Activated B cell treated with CpG ODN at 0.5 μM for 24 hours (primary cell): ENCODE measurements around the gene ARHGEF19. TPM values are rescaled to one million over a fixed set of nuclear protein-coding genes. Genes with fewer than 3 reads are reported as not detected.

Source experiments
- ATAC-seq: fragments of 200-7000 bp; cut with Tn5 transposase; one replicate; pipeline ENCODE4 v1.10.0; 2021; ENCODE audit warnings: low read depth, mild to moderate bottlenecking, moderate library complexity
- CTCF ChIA-PET: fragments of 350-600 bp; sonication (Branson Sonifier 250); formaldehyde crosslinking; loops from one replicate; lab custom pipeline; 2021; ENCODE audit warnings: antibody characterized with exemption; lab: Charles Lee
- POLR2A ChIA-PET: fragments of 350-600 bp; sonication (Branson Sonifier 250); formaldehyde crosslinking; loops from one replicate; lab custom pipeline; 2021; ENCODE audit warnings: antibody characterized with exemption; lab: Charles Lee
- DNase-seq: peaks from one replicate; pipeline ENCODE4 v3.0.0; 2022
- H3K27ac Mint-ChIP-seq: one replicate; pipeline ENCODE4 v1.8.0; 2020; ENCODE audit warnings: mixed read lengths
- H3K27me3 Mint-ChIP-seq: one replicate; pipeline ENCODE4 v1.8.0; 2021; ENCODE audit warnings: mixed read lengths
- H3K36me3 Mint-ChIP-seq: one replicate; pipeline ENCODE4 v1.8.0; 2021; ENCODE audit warnings: low read depth, mixed read lengths
- H3K4me1 Mint-ChIP-seq: one replicate; pipeline ENCODE4 v1.8.0; 2021; ENCODE audit warnings: mixed read lengths
- H3K4me3 Mint-ChIP-seq: one replicate; pipeline ENCODE4 v1.8.0; 2020; ENCODE audit warnings: mild to moderate bottlenecking, mixed read lengths
- H3K9me3 Mint-ChIP-seq: one replicate; pipeline ENCODE4 v1.8.0; 2020; ENCODE audit warnings: mixed read lengths
- CTCF ChIP-seq: fragments of 200-600 bp; IDR thresholded peaks from one replicate; pipeline ENCODE4 v1.8.0; 2022; ENCODE audit warnings: antibody characterized with exemption, mild to moderate bottlenecking
- intact Hi-C: fragments of 100-400 bp; cut with micrococcal nuclease; formaldehyde crosslinking; loops from one replicate; pipeline ENCODE4 v1.15.1; 2024
- total RNA-seq: library from RNA; stranded (reverse); gene quantifications from 2 replicates; pipeline ENCODE4 v1.2.3, GENCODE V29; 2022

The ARHGEF19 gene
- total RNA-seq, 1 donor from 2014 or later: 7.7 TPM

- H3K4me3 Mint-ChIP-seq: no peak overlapping the region
- POLR2A ChIA-PET: no interaction called here
- no peak for TF ChIP-seq CTCF
- peaks cover 38% of the 10 kb centered on the region for H3K27me3 Mint-ChIP-seq
- CTCF ChIA-PET: no interaction called here
- no peak overlapping the region for H3K27ac Mint-ChIP-seq
- ATAC-seq: no peak
- intact Hi-C loops: no loop called here
- peaks cover 6% of the 10 kb centered on the region for H3K4me1 Mint-ChIP-seq
- no peaks in the 10 kb centered on the region for H3K9me3 Mint-ChIP-seq
- DNase-seq: no peak
- H3K36me3 Mint-ChIP-seq: no peaks in the 10 kb centered on the region
These were observed 63.9 kb downstream of the ARHGEF19 start for GRCh38 chr1:16148329-16149092.

Other genes starting within 250 kb of the ARHGEF19 start
- gene ZBTB17, start 236.6 kb downstream of the ARHGEF19 start, total RNA-seq: 109 and 121 TPM in 2 replicates
- gene SRARP, start 208.4 kb downstream of the ARHGEF19 start, total RNA-seq: 0.07 TPM in 1 of 2 replicates, not detected in the other
- gene HSPB7, start 194.6 kb downstream of the ARHGEF19 start, total RNA-seq: not detected in 2 replicates
- 0.24 TPM in 1 of 2 replicates, not detected in the other for gene CLCNKA, start 190.6 kb downstream of the ARHGEF19 start, total RNA-seq
- not detected in 2 replicates for gene CLCNKB, start 168.9 kb downstream of the ARHGEF19 start, total RNA-seq
- gene FAM131C, start 139.0 kb downstream of the ARHGEF19 start, total RNA-seq: not detected in 2 replicates
- gene EPHA2, start 56.6 kb downstream of the ARHGEF19 start, total RNA-seq: not detected in 2 replicates
- gene CPLANE2, start 24.5 kb upstream of the ARHGEF19 start, total RNA-seq: 5.0 and 5.1 TPM in 2 replicates
- 19.0 and 20.5 TPM in 2 replicates for gene FBXO42, start 139.8 kb upstream of the ARHGEF19 start, total RNA-seq
- 184 and 190 TPM in 2 replicates for gene SZRD1, start 154.6 kb upstream of the ARHGEF19 start, total RNA-seq
- gene SPATA21, start 224.8 kb upstream of the ARHGEF19 start, total RNA-seq: not detected in 2 replicates
- gene NECAP2, start 228.1 kb upstream of the ARHGEF19 start, total RNA-seq: 85.5 and 88.4 TPM in 2 replicates